HepG2 (cell line): Measurements from ENCODE around the gene CD70.

Source experiments
- MED1 ChIP-seq: sonication (generic); formaldehyde crosslinking; IDR thresholded peaks from 2 replicates; pipeline ENCODE4 v1.4.0; 2020; ENCODE audit warnings: missing genetic modification reagents
- MNT ChIP-seq: fragments of 450-650 bp; IDR thresholded peaks from 2 replicates; pipeline ENCODE4 v1.6.1; 2016
- PCBP2 ChIP-seq: fragments of 200-400 bp; formaldehyde crosslinking; optimal IDR thresholded peaks from 2 replicates; pipeline ENCODE3; 2018; ENCODE audit warnings: low read length, low read depth; ENCODE audit not compliant: poor library complexity, severe bottlenecking
- SMAD1 ChIP-seq: sonication (generic); formaldehyde crosslinking; IDR thresholded peaks from 2 replicates; pipeline ENCODE4 v1.4.0; 2020; ENCODE audit warnings: missing genetic modification reagents, low read depth, mild to moderate bottlenecking, borderline replicate concordance
- UBTF ChIP-seq: sonication (generic); formaldehyde crosslinking; IDR thresholded peaks from 2 replicates; pipeline ENCODE4 v1.4.0; 2020; ENCODE audit warnings: mild to moderate bottlenecking, missing genetic modification reagents
- ZNF331 ChIP-seq: sonication (generic); formaldehyde crosslinking; IDR thresholded peaks from 2 replicates; pipeline ENCODE4 v1.4.0; 2020; ENCODE audit warnings: missing genetic modification reagents

- TF ChIP-seq UBTF (CRISPR knock-in tag), result no peak
- TF ChIP-seq MED1 (CRISPR knock-in tag), result no peak
- TF ChIP-seq ZNF331 (CRISPR knock-in tag), result no peak
- TF ChIP-seq SMAD1 (CRISPR knock-in tag), result no peak
- no peak for TF ChIP-seq PCBP2
- no peak for TF ChIP-seq MNT
These were observed 13.3 kb downstream of the CD70 start for GRCh38 chr19:6577476-6578125.
